Heart right ventricle (tissue), 16 donors: ENCODE results near the gene SOD3. TPM values are rescaled to one million over a fixed set of nuclear protein-coding genes. Genes with fewer than 3 reads are reported as not detected.

Experiments used
- ATAC-seq, 8 donors: fragments of 200-7000 bp; cut with Tn5 transposase; one replicate each; pipeline ENCODE4 v1.9.1; 2020; ENCODE audit warnings: mild to moderate bottlenecking in 8 of 8, moderate library complexity in 8 of 8, moderate number of reproducible peaks in 1 of 8
- DNase-seq, 2 donors: peaks; one replicate each; pipeline ENCODE4 v3.0.0-alpha.2; 2020
- H3K27ac ChIP-seq, 10 donors: fragments of 200-600 bp; sonication (generic) in 2 of 10; one replicate each; pipeline versions ENCODE4 v1.5.0 to v1.8.0; 2020 to 2022; ENCODE audit warnings: mild to moderate bottlenecking in 3 of 10
- H3K27me3 ChIP-seq, 7 donors: fragments of 200-600 bp; one replicate each; pipeline ENCODE4 v1.8.0; 2021 to 2022; ENCODE audit warnings: mild to moderate bottlenecking in 2 of 7
- H3K36me3 ChIP-seq, 9 donors: fragments of 200-600 bp; sonication (generic) in 1 of 9; one replicate each; pipeline versions ENCODE4 v1.5.0 to v1.8.0; 2020 to 2022; ENCODE audit warnings: mild to moderate bottlenecking in 2 of 9
- H3K4me1 ChIP-seq, 9 donors: fragments of 200-600 bp; sonication (generic) in 1 of 9; one replicate each; pipeline versions ENCODE4 v1.5.0 to v1.8.0; 2020 to 2022; ENCODE audit warnings: mild to moderate bottlenecking in 4 of 9
- H3K4me3 ChIP-seq, 10 donors: fragments of 200-600 bp; sonication (generic) in 2 of 10; one replicate each; pipeline versions ENCODE4 v1.5.0 to v1.8.0; 2020 to 2022; ENCODE audit warnings: mild to moderate bottlenecking in 7 of 10, moderate library complexity in 2 of 10
- H3K9me3 ChIP-seq, 11 donors: fragments of 200-600 bp in 10 of 11; sonication (generic) in 2 of 11; one replicate each; pipeline versions ENCODE4 v1.5.0 to v1.8.0; 2013 to 2022; ENCODE audit warnings: mild to moderate bottlenecking in 2 of 11, control low read depth in 1 of 11, moderate library complexity in 1 of 11
- CTCF ChIP-seq, 9 donors: fragments of 200-600 bp; sonication (generic) in 2 of 9; IDR thresholded peaks; one replicate each; pipeline versions ENCODE4 v1.5.0 to v1.8.0; 2021 to 2022; ENCODE audit warnings: antibody characterized with exemption in 9 of 9, mild to moderate bottlenecking in 5 of 9, moderate library complexity in 1 of 9
- WGBS, 2 donors: extraction: QIAGEN DNeasy Blood & Tissue Kit; methylation state at CpG; one replicate each; pipeline ENCODE4 v1.1.7; 2013; ENCODE audit warnings: inconsistent platforms in 1 of 2; 5-methylcytosine and 5-hydroxymethylcytosine counted together
- intact Hi-C, 10 donors: fragments of 100-400 bp; cut with DNase I; formaldehyde crosslinking; loops; one replicate each; pipeline versions ENCODE4 v1.11.1 to v1.14.2; 2022
- polyA plus RNA-seq, 2 donors: library from polyadenylated mRNA; stranded (reverse); fragments of 200-250 nt; gene quantifications; one replicate each; pipeline ENCODE4 v1.2.3, GENCODE V29; 2013
- total RNA-seq, 10 donors: library from RNA; stranded (reverse); fragmentation: NEBNext Ultra II Directional in 3 of 10; extraction: Animal tissue kit (Norgen Biotek cat#: 25700) in 3 of 10; gene quantifications; one replicate each; pipeline versions ENCODE4 v1.2.1 to v1.2.4, GENCODE V29; 2021 to 2023
- donor health status: Arrhythmogenic right ventricular cardiomyopathy.
- donor health status: ischemic (EF 13 %, LVEDD 7.1; RV severe dilation, severe dysfunction).
- donor health status: healthy with polysubstance abuse.
- donor health status: DM: no; HTN: yes; CAD: no.
- donor health status: DM: no; HTN: no; CAD: no.
- donor health status: ischemic (EF 25% LVEDD 6.9; RV normal size, moderate dysfunction).
- donor health status: ischemic (EF 25% LVEDD 5.7; RV mildly dilated, moderate dysfunction).
- donor health status: healthy.
- donor health status: DM: yes; HTN: yes; CAD: no.
- donor health status: Ischemic cardiomyopathy.
- donor health status: ischemic (EF 35%, LVEDD 5.7; RV mildly dilated, moderate dysfunction).
- donor health status: nonischemic (EF 11% LVEDD 7.7; RV severe dilation, severe dysfunction).
- donor health status: DM: yes; HTN: yes; CAD: no.
- donor health status: PGD.
- donor health status: ischemic (EF 29% LVEDD 5.4; RV normal size, mild dysfunction).
- donor health status: nonischemic (EF 23%, LVEDD 6.1; RV moderate dilation, normal function).

The SOD3 gene
- total and polyA plus RNA-seq, 12 donors: 15.1 to 118 (median 52.4) TPM

GRCh38 chr4:24802648-24803047, 7.3 kb downstream of the SOD3 start:
- no peak overlapping the region for H3K4me3 ChIP-seq
- H3K27me3 ChIP-seq: peaks cover 0 to 35% (median 13%) of the 10 kb centered on the region in 7 donors
- no peak for TF ChIP-seq CTCF (IDR thresholded peaks at IDR 0.05)
- H3K36me3 ChIP-seq: peaks cover 0 to 10% (median 0%) of the 10 kb centered on the region in 9 donors
- no peaks in the 10 kb centered on the region for H3K9me3 ChIP-seq
- DNase-seq (no peak), ATAC-seq (no peak)
- intact Hi-C loops: loop anchor here in 1 of 10 donors (10.0 kb wide), 1 partner anchor 318 kb away; no protein-coding TSS in a partner anchor
- no peak overlapping the region for H3K27ac ChIP-seq
- peaks cover 2 to 27% (median 23%) of the 10 kb centered on the region in 9 donors for H3K4me1 ChIP-seq
- 75 to 83% methylated on average over 6 of the region's 6 CpGs for WGBS, 2 donors

- H3K27me3 ChIP-seq: peaks cover 0 to 19% (median 2%) of the 10 kb centered on the region in 7 donors
- no peaks in the 10 kb centered on the region for H3K9me3 ChIP-seq
- peaks cover 0 to 28% (median 18%) of the 10 kb centered on the region in 9 donors for H3K4me1 ChIP-seq
- intact Hi-C loops: loop anchor here in 1 of 10 donors (10.0 kb wide), 1 partner anchor 320 kb away; no protein-coding TSS in a partner anchor
- no peak for TF ChIP-seq CTCF (IDR thresholded peaks at IDR 0.05)
- H3K36me3 ChIP-seq: peaks cover 0 to 26% (median 0%) of the 10 kb centered on the region in 9 donors
- no peak for DNase-seq
- H3K4me3 ChIP-seq: no peak overlapping the region
- no peak overlapping the region for H3K27ac ChIP-seq
- no peak for ATAC-seq
- WGBS, 2 donors: 75 to 86% methylated on average over 5 of the region's 5 CpGs
Observed at GRCh38 chr4:24805067-24805466, 9.7 kb downstream of the SOD3 start.

GRCh38 chr4:24805566-24805965, 10.2 kb downstream of the SOD3 start:
- DNase-seq (no peak), ATAC-seq (no peak)
- Histone ChIP-seq H3K27ac (no peak overlapping the region), H3K4me1 (peaks cover 0 to 27% (median 16%) of the 10 kb centered on the region in 9 donors), H3K9me3 (no peaks in the 10 kb centered on the region), H3K27me3 (peaks cover 0 to 14% (median 0%) of the 10 kb centered on the region in 7 donors), H3K36me3 (peaks cover 0 to 29% (median 0%) of the 10 kb centered on the region in 9 donors), H3K4me3 (no peak overlapping the region)
- TF ChIP-seq CTCF (IDR thresholded peaks at IDR 0.05): no peak
- intact Hi-C loops: loop anchor here in 1 of 10 donors (10.0 kb wide), 1 partner anchor 321 kb away; no protein-coding TSS in a partner anchor
- 82 to 83% methylated on average over 6 of the region's 6 CpGs for WGBS, 2 donors

- Histone ChIP-seq H3K27me3 (peaks cover 0 to 6% (median 0%) of the 10 kb centered on the region in 7 donors), H3K9me3 (no peaks in the 10 kb centered on the region), H3K4me1 (peaks cover 0 to 19% (median 9%) of the 10 kb centered on the region in 9 donors), H3K36me3 (peaks cover 0 to 29% (median 0%) of the 10 kb centered on the region in 9 donors), H3K27ac (no peak overlapping the region), H3K4me3 (no peak overlapping the region)
- WGBS, 2 donors: 86 to 90% methylated on average over 11 of the region's 11 CpGs
- no peak for ATAC-seq
- no peak for TF ChIP-seq CTCF (IDR thresholded peaks at IDR 0.05)
- DNase-seq: no peak
- intact Hi-C loops: loop anchor here in 1 of 10 donors (10.0 kb wide), 1 partner anchor 322 kb away; no protein-coding TSS in a partner anchor
Observed at GRCh38 chr4:24806206-24806990, 11.0 kb downstream of the SOD3 start.
